Stimulated activated CD8-positive, alpha-beta memory T cell treated with anti-CD3 and anti-CD28 coated beads, Interleukin-12 subunit alpha, Interleukin-12 subunit beta, amount 100 ng/mL, for 1 hour (primary cell): ENCODE measurements around the gene POLR1C.
"Not testable (repeated sequence)": the region's sequence is repeated elsewhere in the genome, so short reads cannot be mapped to it uniquely, and the experiment has no call there.

Source experiments
- DNase-seq: peaks from one replicate; pipeline ENCODE4 v3.0.0-alpha.2; 2020; ENCODE audit warnings: low read depth

Gene POLR1C

DNA sequence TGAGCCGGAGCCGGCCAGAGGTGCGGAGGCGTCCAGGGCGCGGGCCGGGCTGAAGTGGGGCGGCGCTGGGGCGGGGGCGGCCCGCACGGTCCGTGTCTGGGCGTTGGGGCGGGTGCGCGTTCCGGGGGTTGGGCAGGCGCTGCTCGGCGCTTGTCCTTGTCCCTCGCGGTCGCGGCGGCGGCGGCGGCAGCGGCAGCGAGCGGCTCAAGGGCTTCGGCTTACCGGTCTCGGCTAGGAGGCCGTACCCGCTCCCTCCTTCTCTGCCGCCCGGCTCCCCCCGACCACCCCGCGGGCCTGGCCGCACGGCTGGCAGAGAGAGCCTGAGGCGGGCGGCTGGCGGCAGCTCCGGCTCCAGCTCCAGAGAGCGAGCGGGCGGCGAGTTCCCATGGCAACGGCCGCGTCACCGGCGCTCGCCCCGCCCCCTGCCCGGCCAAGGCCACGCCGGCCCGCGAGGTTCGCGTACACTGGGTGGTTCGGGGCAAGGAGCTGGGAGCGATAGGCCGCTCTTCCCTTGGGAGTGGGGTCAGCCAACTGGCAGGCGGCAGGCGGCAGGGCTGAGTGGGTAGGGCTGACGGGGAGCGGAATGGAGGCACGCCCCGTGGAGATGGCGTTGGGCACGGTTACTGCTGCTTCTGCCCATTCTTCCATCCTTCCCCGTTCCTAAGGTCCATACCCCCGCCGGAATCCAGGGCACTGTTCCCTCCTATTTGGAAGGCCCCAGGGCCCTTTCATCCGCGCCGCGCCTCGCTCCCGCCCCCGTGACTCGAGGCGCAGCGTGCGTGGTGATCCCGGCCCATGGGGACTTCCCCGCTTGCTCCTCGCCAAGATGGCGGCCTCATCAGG, 6.7 kb upstream of the POLR1C start, which contains the start of gene LRRC73:
Gene LRRC73, minus strand, starts transcription at position 363 of the 843 bp plus-strand sequence. CDS start 561 bp downstream, outside the sequence.
- DNase-seq = peak; percentile 53

DNA sequence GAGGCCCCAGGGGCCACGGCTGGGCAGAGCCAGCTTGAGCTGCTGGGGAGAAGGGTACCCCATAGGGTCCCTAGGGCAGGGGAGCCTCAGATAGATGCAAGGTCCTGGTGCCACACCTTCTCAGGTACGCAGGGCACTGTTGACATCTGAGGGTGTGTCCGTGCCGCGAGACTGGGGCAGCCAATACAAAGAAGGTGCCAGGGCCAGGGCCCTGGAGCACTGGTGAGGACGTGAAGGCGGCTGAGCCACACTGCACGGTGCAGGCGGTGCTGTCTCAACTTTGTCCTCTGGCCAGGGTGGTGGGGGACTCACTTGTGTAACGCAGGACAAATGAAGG, 6.1 kb upstream of the POLR1C start:
- DNase-seq = no peak

DNA sequence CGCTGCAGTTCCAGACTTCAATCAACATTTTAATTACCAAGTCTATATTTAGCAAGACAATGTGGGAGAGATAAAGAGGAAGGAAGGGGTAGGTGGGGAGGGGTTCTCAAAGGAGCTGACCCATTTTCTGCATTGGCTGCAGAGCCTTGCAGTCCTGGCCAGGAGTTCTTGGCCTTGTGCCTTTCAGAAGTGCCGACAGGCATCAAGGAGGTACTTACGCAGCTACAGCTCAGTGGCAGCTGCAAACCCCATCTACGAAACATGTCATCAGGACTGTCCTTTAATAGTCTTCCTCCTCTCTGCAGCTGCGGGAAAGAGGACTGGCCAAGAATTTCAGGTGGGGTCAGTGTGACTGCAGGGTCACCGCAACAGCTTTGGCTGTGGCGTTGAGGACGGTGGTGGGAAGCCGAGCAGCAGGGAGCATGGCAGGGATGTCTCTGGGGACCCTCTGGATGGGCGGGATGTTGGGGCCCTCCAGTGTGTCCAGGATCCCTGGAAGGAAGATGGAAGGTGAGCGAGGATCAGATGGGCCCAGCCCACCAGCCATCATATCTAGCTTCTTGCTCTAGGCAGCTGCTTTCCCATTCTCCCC, 5.0 kb upstream of the POLR1C start:
- DNase-seq = no peak

DNA sequence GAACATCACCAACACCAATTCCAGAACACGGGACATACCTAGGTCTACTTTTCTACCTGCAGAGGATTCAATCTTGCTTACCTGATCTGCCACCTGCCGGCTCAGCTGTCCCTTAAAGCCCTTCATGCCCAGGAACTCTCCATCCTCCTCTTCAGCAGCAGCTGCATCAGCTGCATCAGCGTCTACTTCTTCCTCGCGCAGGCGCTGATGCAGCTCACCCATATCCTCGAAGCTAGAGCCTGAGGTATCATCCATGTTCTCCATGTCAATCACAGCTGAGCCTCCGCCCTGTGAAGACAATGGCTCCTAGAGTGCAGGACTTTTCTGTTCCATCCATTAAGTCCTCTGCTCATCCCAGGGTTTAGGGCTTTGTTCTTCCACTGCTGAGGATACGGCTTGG, 1.1 kb upstream of the POLR1C start:
- DNase-seq = no peak

DNA sequence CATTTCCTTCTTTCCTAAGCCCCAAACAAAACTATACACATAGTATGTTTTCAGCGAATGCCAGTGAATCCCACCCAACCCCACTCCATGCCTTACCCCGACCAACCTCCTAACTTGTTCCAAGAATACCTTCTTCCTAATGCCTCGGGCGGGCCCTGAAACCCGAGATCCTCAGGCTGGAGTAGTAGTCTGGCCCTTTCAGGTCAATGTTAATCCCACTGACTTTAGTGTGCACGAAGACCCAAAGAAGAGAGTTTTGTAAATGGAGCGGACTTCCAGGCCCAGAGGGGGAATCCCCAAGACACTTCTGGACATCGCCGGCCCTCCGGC, 557 bp upstream of the POLR1C start:
- DNase-seq = no peak

DNA sequence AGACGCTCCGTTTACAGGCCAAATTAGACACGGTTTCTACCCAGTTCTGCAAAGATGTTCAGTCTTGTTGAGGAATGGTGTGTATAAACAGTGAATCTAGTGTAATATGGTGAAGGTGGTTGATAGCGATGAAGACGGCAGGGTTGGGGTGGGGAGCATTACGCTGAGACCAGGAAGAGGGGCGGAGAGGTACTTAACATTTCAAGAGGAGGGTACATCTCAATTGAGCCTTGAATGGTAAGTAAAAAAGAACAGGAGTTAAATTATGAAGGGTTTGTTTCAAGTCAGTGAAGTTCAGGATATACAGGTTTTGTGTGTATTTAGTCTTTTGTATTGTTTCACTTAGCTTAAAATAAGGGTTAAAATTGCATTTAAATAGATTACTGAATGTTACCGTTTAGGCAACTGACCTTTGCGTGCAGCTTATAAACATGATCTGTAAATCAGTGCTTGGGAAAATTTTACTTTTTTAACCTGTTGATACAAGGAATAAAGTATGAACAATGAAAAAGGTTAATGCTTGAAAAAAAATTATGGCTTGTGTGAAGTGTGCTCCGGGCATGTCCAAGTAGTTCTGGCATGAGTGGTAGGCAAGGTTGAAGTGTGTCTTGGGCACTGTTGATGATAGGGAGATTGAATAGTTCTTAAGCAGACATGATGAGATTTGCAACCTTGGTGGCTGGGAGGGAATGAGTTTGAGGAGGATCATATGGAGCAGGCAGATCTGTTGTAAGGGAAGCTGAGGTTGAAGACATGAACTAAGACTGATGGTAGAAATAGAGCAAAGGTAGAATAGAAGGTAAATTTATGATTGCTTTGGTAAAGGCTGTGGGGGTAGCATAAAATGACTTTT, 842 bp downstream of the POLR1C start:
- no peak for DNase-seq

DNA sequence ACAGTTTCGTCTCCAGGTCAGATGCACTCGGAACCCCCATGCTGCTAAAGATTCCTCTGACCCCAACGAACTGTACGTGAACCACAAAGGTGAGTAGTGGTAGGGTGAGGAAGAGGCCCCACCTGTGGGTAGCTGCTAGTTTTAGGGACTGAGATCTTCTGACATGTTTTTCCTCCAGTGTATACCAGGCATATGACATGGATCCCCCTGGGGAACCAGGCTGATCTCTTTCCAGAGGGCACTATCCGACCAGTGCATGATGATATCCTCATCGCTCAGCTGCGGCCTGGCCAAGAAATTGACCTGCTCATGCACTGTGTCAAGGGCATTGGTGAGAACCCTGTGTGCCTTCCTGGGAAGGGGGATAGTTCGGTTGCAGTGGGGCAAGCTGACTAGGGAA, 3.2 kb downstream of the POLR1C start:
- no peak for DNase-seq

DNA sequence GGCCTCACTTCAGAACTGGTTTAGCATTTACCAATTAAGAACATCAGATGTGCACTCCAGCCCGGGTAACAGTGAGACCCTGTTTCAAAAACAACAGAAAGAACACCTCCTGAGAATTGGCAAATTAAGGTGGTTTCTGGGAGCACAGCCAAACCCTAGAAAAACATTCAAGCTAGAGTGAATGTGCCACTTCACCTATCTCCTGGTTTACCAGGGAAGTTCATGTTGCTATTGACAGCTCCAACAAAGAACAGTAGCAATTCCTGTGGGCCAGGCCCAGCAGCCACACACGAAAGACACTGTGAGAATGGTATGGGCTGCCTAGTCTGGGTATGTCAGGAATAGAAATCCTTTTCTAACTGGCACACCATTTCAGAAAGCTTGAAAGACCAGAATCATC, 4.9 kb downstream of the POLR1C start:
- no peak for DNase-seq

DNA sequence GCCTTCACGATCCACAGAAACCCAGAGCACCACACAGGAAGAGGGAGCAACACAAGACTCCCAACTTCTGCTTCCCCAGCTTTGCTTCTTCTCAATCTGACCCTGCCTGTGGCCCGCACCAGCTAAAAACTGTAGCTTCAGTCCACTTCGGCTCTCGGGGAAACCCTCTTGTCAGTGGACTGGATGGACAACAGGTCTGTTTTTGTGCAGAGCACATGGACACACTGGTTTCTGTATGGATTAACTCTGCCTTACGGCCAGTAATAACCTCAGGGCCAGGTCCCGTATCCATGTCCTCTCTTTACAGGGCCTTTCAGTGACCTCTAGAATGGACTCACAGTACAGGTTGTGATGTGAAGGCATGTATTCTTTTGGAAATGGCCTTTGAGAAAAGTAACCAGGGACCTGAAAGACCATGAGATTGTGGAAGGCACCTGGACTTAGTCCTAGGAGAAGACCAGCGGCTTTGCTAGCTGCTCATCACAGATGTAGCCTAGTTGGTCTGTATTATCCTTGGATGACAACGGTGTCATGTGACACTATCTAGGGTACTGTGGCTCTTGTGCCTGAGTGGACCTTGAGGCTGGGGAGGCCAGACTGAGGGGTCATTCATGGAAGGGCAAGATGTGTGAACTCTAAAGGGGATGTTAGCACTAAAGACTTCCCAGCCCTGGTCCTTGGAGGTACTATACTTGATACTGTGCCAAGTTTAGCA, 5.8 kb downstream of the POLR1C start:
- no peak for DNase-seq

DNA sequence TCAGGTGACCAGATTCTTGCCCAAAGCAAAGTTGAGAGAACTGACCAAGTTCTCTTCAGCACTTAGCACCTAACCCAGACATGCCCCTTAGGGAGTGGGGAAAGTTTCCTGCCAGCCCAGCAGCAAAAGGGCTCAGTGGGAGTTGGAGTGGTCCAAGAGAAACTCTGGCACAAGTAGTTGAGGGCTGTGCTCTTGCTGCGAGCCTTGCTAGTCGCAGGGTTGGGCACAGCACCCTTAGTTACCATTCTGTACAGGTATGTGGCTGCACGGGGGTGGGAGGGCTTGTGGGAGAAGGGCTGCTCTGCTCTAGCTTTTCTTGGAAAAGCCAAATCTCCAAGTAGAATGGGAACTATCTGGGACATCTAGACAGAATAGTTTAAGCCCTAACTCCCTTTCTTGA, 6.4 kb downstream of the POLR1C start:
- no peak for DNase-seq

DNA sequence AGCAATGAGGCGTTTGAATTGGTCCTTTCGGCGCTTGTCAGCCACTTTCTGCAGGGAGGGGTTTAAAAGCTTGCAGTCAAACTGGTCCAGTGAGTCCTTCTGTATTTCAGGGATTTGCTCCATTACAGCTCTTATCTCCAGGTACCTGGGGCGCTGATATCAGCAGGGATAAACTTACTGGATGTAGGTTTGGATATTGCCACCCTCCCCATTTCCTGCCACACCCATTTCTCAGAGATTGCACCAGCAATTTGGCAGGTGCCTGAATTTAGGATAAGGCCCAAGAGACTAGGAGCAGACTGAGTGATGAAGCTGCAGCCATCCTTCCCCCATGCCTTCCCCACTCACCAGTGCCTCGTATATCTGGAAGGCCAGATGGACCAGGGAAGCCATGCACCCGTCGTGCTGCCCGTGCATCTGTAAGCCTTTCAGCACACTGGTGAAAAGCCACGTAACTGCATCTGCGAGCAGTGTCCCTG, 7.6 kb downstream of the POLR1C start:
- DNase-seq = no peak

DNA sequence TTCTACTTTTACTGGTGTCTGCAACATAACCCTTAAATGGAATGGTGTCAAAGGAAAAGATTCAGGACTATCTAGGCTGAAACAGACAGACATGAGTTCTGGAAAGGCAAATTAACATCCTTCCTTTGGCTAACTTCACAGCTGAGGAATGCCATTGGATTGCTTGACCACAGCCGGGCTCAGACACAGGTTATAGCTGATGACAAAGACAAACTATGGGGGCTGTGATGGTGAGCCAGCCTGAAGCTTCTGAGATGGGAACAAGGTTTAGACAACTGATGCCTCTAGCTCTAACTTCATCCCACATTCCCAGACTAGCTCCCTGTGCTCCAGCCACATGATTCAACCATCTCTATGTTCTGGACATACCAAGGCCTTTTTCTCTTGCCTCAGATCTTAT, 15.3 kb downstream of the POLR1C start:
- DNase-seq = no peak

DNA sequence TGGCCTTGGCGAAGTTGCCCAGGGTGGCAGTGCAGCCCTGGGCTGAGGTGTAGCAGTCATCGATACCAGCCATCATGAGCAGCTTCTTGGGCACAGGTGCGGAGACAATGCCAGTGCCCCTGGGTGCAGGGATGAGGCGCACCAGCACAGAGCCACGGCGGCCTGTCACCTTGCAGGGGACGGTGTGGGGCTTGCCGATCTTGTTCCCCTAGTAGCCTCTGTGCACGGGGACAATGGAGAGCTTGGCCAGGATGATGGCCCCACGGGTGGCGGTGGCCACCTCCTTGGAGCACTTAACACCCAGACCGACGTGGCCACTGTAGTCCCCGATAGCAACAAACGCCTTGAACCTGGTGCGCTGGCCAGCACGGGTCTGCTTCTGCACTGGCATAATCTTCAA, 22.1 kb downstream of the POLR1C start:
- DNase-seq = not testable (repeated sequence)

DNA sequence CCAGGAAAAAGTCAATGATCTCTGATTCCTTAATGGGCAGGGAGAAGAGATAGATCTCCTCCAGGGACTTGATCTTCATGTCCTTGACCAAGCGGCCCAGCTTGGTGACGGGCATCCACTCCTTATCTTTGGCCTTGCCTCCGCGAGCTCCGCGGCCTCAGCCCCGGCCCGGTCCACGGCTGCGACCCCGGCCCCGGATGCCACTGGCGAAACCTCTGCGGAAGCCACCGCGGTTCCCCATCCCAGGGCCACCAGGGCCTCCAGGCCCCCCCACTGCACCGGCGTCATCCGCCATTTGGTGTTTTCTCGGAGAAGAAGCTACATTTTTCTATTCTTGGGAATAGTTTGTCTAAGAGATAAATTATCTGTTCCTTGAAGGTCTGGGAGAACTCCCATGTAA, 22.5 kb downstream of the POLR1C start:
- not testable (repeated sequence) for DNase-seq

DNA sequence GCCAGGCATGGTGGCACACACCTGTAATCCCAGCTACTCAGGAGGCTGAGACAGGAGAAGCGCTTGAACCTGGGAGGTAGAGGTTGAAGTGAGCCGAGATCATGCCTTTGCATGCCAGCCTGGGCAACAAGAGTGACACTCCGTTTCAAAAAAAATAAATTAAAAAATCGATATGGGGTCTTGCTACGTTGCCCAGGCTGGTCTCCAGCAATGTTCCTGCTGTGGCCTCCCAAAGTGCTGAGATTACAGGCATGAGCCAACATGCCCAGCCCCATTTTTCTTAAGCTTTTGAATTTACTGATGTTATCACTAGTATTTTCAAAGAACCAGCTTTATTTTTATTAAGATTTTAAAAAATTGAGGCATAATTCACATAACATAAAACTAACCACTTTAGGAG, 23.6 kb downstream of the POLR1C start:
- DNase-seq = no peak

DNA sequence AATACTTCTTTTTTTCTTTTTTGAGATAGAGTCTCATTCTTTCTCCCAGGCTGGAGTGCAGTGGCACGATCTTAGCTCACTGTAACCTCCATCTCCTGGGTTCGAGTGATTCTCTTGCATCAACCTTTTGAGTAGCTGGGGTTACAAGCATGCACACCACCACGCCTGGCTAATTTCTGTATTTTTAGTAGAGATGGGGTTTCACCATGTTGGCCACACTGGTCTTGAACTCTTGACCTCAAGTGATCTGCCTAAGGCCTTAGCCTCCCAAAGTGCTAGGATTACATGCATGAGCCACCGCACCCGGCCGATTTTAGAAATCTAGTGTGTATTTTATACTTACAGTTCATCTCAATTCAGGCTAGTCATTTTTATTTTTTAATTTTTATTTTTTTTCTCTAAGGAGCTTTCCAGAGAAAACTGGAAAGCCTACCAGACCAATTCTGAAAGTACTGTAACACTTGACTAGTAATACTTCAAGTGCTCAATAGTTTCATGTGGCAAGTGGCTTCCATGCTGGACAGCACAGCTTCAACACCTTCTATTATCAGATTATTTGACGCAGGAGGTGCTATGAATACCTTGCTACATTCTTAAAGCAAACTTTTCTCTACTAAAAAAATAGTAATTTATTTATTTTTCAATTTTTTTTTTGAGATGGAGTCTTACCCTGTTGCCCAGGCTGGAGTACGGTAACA, 25.0 kb downstream of the POLR1C start:
- DNase-seq = no peak

DNA sequence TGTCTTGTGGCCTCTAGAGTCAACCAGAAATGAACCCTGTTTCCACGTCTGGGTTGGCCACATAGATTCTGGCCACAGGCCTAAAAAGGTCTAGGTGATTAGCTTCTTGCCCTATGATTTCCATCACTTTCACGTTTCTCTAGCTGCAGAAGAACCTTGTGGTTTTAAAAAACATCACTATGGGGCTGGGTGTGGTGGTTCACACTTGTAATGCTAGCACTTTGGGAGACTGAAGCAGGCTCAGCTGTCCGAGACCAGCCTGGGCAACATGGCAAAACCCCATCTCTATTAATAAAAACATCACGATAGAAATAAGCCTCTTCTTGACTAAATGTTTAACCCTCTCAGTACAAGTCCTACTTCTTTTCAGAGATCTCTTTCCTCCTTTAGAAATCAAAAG, 27.6 kb downstream of the POLR1C start:
- no peak for DNase-seq

DNA sequence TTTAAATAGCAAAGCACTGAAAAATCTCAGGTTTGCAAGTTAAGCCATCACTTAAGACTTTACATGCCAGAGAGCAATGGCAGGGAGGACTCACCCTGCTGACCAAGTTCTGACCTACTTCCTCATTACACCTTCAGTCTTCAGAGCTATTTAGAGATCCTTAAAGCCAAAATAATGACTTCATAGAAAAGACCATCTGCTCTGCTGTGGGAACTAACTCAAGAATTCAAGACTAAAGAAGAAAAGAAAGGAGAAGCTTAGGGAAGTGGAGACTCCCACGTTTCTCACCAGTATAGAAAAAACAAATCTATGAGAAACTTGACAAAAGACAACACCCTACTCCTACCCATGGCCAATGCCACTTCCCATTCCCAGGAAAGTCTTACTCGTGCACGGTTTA, 30.3 kb downstream of the POLR1C start:
- no peak for DNase-seq

DNA sequence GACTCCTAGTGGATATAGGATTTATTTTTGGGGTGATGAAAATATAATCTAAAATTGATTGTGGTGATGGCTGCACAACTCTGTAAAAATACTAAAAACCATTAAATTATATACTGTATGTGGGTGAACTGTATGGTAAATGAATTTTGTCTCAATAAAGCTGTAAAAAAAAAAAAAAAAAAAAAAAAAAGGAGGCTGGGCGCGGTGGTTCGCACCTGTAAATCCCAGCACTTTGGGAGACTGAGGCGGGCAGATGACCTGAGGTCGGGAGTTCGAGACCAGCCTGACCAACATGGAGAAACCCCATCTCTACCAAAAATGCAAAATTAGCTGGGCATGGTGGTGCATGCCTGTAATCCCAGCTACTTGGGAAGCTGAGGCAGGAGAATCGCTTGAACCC, 40.7 kb downstream of the POLR1C start:
- not testable (repeated sequence) for DNase-seq

DNA sequence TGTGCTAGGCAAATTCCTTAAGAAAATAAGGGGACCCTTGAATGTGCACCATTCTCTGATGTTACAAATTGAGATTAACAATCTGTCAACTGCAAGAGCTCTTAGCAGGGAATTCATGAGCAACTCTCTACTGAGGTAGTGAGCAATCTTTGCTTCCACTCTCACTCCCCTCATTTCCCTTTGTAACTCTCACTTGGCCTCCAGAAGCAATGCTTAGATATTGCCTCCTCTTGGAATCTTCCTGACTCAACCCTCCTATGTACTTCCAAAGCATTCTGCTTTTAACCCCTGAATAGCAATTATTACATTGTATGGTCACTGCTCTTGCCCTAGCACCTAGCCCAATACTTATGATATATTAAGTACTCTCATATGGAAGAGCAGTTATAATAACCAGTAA, 42.4 kb downstream of the POLR1C start:
- no peak for DNase-seq

DNA sequence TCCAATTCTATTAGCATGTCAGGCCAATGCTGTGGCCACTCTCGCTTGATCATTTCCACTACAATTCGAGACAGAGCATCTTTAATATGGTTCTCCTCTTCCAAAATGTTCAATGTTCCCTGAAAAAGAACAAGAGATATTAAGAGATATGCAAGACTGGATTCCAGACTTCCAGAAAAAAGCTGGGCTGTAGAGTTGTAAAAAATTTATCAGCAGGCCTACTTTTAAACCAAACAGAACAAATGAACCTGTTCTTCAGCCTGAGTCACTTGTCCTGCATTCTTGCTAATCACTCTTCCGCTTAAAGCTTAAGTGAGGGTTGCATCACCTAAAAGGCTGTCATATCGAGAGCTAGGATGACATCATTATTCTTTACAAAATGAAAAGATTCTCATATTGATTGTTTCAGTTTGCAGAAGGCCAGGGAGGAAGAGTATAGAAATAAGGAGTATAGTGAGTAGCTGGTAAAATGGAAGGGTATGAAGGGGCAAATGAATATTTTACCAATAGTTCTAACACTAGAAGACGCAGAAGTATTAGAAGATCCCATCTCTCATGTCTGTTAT, 54.1 kb downstream of the POLR1C start:
- DNase-seq = no peak
